Neural cell (in vitro differentiated cells): ENCODE results near the gene NACA.

Experiments
- EP300 ChIP-seq: fragments of 450-650 bp; conservative IDR thresholded peaks from 2 replicates; pipeline ENCODE4 v1.6.1; 2014; ENCODE audit warnings: antibody characterized with exemption, mild to moderate bottlenecking, moderate library complexity; ENCODE audit not compliant: poor library complexity, severe bottlenecking
- EZH2 ChIP-seq: fragments of 200-600, 300-800 bp; shearing (Covaris generic), sonication (generic); IDR thresholded peaks from 2 replicates; pipeline ENCODE4 v1.6.1; 2014; ENCODE audit warnings: antibody characterized with exemption, low read length, borderline replicate concordance, mild to moderate bottlenecking; ENCODE audit not compliant: insufficient read depth, poor library complexity, severe bottlenecking
- MXI1 ChIP-seq: fragments of 450-650 bp; conservative IDR thresholded peaks from 2 replicates; pipeline ENCODE4 v1.6.1; 2014; ENCODE audit warnings: antibody characterized with exemption, mild to moderate bottlenecking; ENCODE audit not compliant: poor library complexity, severe bottlenecking
- POLR2AphosphoS5 ChIP-seq: IDR thresholded peaks from 2 replicates; pipeline ENCODE4 v1.6.1; 2012
- RAD21 ChIP-seq: fragments of 450-650 bp; conservative IDR thresholded peaks from 2 replicates; pipeline ENCODE4 v1.6.1; 2014; ENCODE audit warnings: antibody characterized with exemption, mild to moderate bottlenecking, moderate library complexity
- TAF1 ChIP-seq: IDR thresholded peaks from 2 replicates; pipeline ENCODE4 v1.6.1; 2012; ENCODE audit warnings: low read depth
- TF ChIP-seq, protein P1 (sequence below): fragments of 450-650 bp; IDR thresholded peaks from 2 replicates; pipeline ENCODE4 v1.5.1; 2014; ENCODE audit warnings: antibody characterized with exemption, mild to moderate bottlenecking, moderate library complexity; ENCODE audit not compliant: poor library complexity, severe bottlenecking

GRCh38 chr12:56763753-56764657 is 38.9 kb upstream of the NACA start:
- TF ChIP-seq, protein P1, sequence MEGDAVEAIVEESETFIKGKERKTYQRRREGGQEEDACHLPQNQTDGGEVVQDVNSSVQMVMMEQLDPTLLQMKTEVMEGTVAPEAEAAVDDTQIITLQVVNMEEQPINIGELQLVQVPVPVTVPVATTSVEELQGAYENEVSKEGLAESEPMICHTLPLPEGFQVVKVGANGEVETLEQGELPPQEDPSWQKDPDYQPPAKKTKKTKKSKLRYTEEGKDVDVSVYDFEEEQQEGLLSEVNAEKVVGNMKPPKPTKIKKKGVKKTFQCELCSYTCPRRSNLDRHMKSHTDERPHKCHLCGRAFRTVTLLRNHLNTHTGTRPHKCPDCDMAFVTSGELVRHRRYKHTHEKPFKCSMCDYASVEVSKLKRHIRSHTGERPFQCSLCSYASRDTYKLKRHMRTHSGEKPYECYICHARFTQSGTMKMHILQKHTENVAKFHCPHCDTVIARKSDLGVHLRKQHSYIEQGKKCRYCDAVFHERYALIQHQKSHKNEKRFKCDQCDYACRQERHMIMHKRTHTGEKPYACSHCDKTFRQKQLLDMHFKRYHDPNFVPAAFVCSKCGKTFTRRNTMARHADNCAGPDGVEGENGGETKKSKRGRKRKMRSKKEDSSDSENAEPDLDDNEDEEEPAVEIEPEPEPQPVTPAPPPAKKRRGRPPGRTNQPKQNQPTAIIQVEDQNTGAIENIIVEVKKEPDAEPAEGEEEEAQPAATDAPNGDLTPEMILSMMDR = no peak
- TF ChIP-seq MXI1 (no peak), RAD21 (no peak), POLR2AphosphoS5 (no peak), TAF1 (no peak), EZH2 (no peak), EP300 (no peak)
